Natural killer cell (primary cell): ENCODE results near the gene RUNX1. TPM values are rescaled to one million over a fixed set of nuclear protein-coding genes. Genes with fewer than 3 reads are reported as not detected.

Experiments
- ATAC-seq, 3 donors: fragments of 150-1000 bp in 2 of 3; fragments of 200-7000 bp in 1 of 3; cut with Tn5 transposase; 1 replicate in 1 of 3; 2 replicates in 2 of 3; pipeline ENCODE4 v1.10.0; 2021; ENCODE audit warnings: mild to moderate bottlenecking in 2 of 3, moderate library complexity in 2 of 3
- DNase-seq, 2 donors: peaks; one replicate each; pipeline versions ENCODE4 v3.0.0 to v3.0.0-alpha.2; 2013 to 2021; ENCODE audit warnings: mixed read lengths in 1 of 2
- H3K27ac ChIP-seq: one replicate; pipeline ENCODE4 v1.5.1; 2013; ENCODE audit warnings: mild to moderate bottlenecking, low read length
- H3K27me3 ChIP-seq: one replicate; pipeline ENCODE4 v1.6.1; 2013; ENCODE audit warnings: low read length; ENCODE audit not compliant: control insufficient read depth, insufficient read depth
- H3K36me3 ChIP-seq: one replicate; pipeline ENCODE4 v1.6.1; 2013; ENCODE audit warnings: low read length; ENCODE audit not compliant: control insufficient read depth, insufficient read depth
- H3K4me1 ChIP-seq: one replicate; pipeline ENCODE4 v1.6.1; 2013; ENCODE audit warnings: low read length; ENCODE audit not compliant: control insufficient read depth, insufficient read depth
- H3K4me3 ChIP-seq: one replicate; pipeline ENCODE4 v1.5.1; 2013; ENCODE audit warnings: low read length
- H3K9me3 ChIP-seq: one replicate; pipeline ENCODE4 v1.6.1; 2013; ENCODE audit warnings: low read length; ENCODE audit not compliant: control insufficient read depth, insufficient read depth
- H3K27ac Mint-ChIP-seq, 2 donors: one replicate each; pipeline ENCODE4 v1.8.0; 2022; ENCODE audit warnings: mild to moderate bottlenecking in 2 of 2, mixed read lengths in 2 of 2, moderate library complexity in 1 of 2
- H3K27me3 Mint-ChIP-seq, 2 donors: one replicate each; pipeline ENCODE4 v1.8.0; 2022; ENCODE audit warnings: low read depth in 2 of 2, mixed read lengths in 2 of 2
- H3K36me3 Mint-ChIP-seq: one replicate; pipeline ENCODE4 v1.8.0; 2022; ENCODE audit warnings: mixed read lengths
- H3K4me1 Mint-ChIP-seq, 2 donors: one replicate each; pipeline ENCODE4 v1.8.0; 2022; ENCODE audit warnings: mixed read lengths in 2 of 2
- H3K4me3 Mint-ChIP-seq: one replicate; pipeline ENCODE4 v1.8.0; 2022; ENCODE audit warnings: mild to moderate bottlenecking, moderate library complexity, mixed read lengths
- H3K9me3 Mint-ChIP-seq, 2 donors: one replicate each; pipeline ENCODE4 v1.8.0; 2022; ENCODE audit warnings: mixed read lengths in 2 of 2
- CTCF ChIP-seq: fragments of 200-600 bp; IDR thresholded peaks from one replicate; pipeline ENCODE4 v1.8.0; 2022; ENCODE audit warnings: antibody characterized with exemption
- WGBS: methylation state at CpG from one replicate; pipeline ENCODE4 v1.1.7; 2013; ENCODE audit warnings: missing lambda C conversion rate; ENCODE audit not compliant: insufficient coverage; 5-methylcytosine and 5-hydroxymethylcytosine counted together
- intact Hi-C: fragments of 100-400 bp; cut with micrococcal nuclease; formaldehyde crosslinking; loops from one replicate; pipeline ENCODE4 v1.14.2; 2022
- total RNA-seq, 4 donors: library from RNA; stranded (reverse); fragments of 120-200 nt in 1 of 4; gene quantifications; one replicate each; pipeline versions ENCODE4 v1.2.3 to v1.2.4, GENCODE V29; 2013 to 2022

The RUNX1 gene
- total RNA-seq, 3 donors from 2014 or later (not counting 1 experiment from before 2014, with no cell fraction given), result 62.1 to 171 (median 98.2) TPM

- Histone ChIP-seq H3K9me3 (no peaks in the 10 kb centered on the region), H3K4me1 (no peaks in the 10 kb centered on the region), H3K27me3 (no peaks in the 10 kb centered on the region), H3K27ac (no peak overlapping the region), H3K36me3 (peaks cover 32% of the 10 kb centered on the region), H3K4me3 (no peak overlapping the region)
- Mint-ChIP-seq H3K4me1 (peaks cover 26 to 36% of the 10 kb centered on the region in 2 donors), H3K27me3 (no peaks in the 10 kb centered on the region), H3K4me3 (no peak overlapping the region), H3K27ac (peak overlapping the region in 1 of 2 donors; percentile 18), H3K9me3 (no peaks in the 10 kb centered on the region), H3K36me3 (peaks cover 26% of the 10 kb centered on the region)
- ATAC-seq (no peak), DNase-seq (no peak)
- no peak for TF ChIP-seq CTCF
- intact Hi-C loops, result no loop called here
- WGBS, result 97% methylated on average over 14 of the region's 16 CpGs
These were observed 231.1 kb downstream of the RUNX1 start for GRCh38 chr21:34817821-34818661.

GRCh38 chr21:34815831-34816705, 233.0 kb downstream of the RUNX1 start:
- H3K9me3 ChIP-seq, result no peaks in the 10 kb centered on the region
- Mint-ChIP-seq H3K4me3 (no peak overlapping the region), H3K27ac (peak overlapping the region; percentile 53 to 57), H3K4me1 (peaks cover 40 to 44% of the 10 kb centered on the region in 2 donors), H3K36me3 (peaks cover 14% of the 10 kb centered on the region), H3K27me3 (no peaks in the 10 kb centered on the region), H3K9me3 (no peaks in the 10 kb centered on the region)
- H3K4me1 ChIP-seq, result peaks cover 8% of the 10 kb centered on the region
- TF ChIP-seq CTCF, result no peak
- H3K27ac ChIP-seq, result no peak overlapping the region
- no peak for DNase-seq
- 96% methylated on average over 9 of the region's 9 CpGs for WGBS
- ATAC-seq, result no peak
- H3K36me3 ChIP-seq, result peaks cover 27% of the 10 kb centered on the region
- no peak overlapping the region for H3K4me3 ChIP-seq
- intact Hi-C loops, result no loop called here
- H3K27me3 ChIP-seq, result no peaks in the 10 kb centered on the region

- Histone ChIP-seq H3K27ac (no peak overlapping the region), H3K4me1 (peaks cover 22% of the 10 kb centered on the region), H3K36me3 (peaks cover 24% of the 10 kb centered on the region), H3K9me3 (no peaks in the 10 kb centered on the region), H3K27me3 (no peaks in the 10 kb centered on the region), H3K4me3 (no peak overlapping the region)
- TF ChIP-seq CTCF, result no peak
- peak overlapping the region in 1 of 2 donors; percentile 57 for H3K27ac Mint-ChIP-seq
- peaks cover 50 to 58% of the 10 kb centered on the region in 2 donors for H3K4me1 Mint-ChIP-seq
- intact Hi-C loops, result no loop called here
- ATAC-seq (no peak), DNase-seq (no peak)
- H3K9me3 Mint-ChIP-seq, result no peaks in the 10 kb centered on the region
- H3K36me3 Mint-ChIP-seq, result peaks cover 14% of the 10 kb centered on the region
- H3K27me3 Mint-ChIP-seq, result no peaks in the 10 kb centered on the region
- 95% methylated on average over 6 of the region's 6 CpGs for WGBS
- H3K4me3 Mint-ChIP-seq, result no peak overlapping the region
These were observed 234.6 kb downstream of the RUNX1 start for GRCh38 chr21:34814529-34814951.
